ENCODE results near the gene LHX6. TPM values are rescaled to one million over a fixed set of nuclear protein-coding genes. Genes with fewer than 3 reads are reported as not detected.

The LHX6 gene
- total and polyA plus RNA-seq, 2 of the 8 experiments (the other 6 are each of a cell fraction or from before 2014, with no cell fraction given): 0.92 to 1.2 TPM

GRCh38 chr9:122226142-122226757, 2.5 kb downstream of the LHX6 start:
- no peak for FAIRE-seq
- WGBS, 2 experiments (ENCODE audit: extremely low coverage in 1 of 2, insufficient coverage in 1 of 2, insufficient read length in 1 of 2, insufficient replicate concordance in 2 of 2, low coverage in 1 of 2, low lambda C conversion rate in 2 of 2, missing lambda C conversion rate in 1 of 2): 4% methylated on average over 46 of the region's 51 CpGs; no CpG with 5 or more reads in 1 of the 2 experiments
- no peak overlapping the region for H3K4ac ChIP-seq (replicated peaks; ENCODE audit: insufficient read length, low read depth, low read length)
- TF ChIP-seq PHF8 (conservative IDR thresholded peaks at IDR 0.05; ENCODE audit: low read depth, low read length) (no peak), ASH2L (IDR thresholded peaks at IDR 0.05; ENCODE audit: low read length) (no peak), FOSL1 (IDR thresholded peaks at IDR 0.05; ENCODE audit: insufficient read depth, low read depth, low read length) (no peak), TAF1 (IDR thresholded peaks at IDR 0.05; ENCODE audit: low read depth, low read length) (no peak), POLR2A (IDR thresholded peaks at IDR 0.05; ENCODE audit: control extremely low read depth in 1 of 2, low read depth in 2 of 2, low read length in 2 of 2) (no peak), CTCF (IDR thresholded peaks at IDR 0.05; ENCODE audit: control extremely low read depth in 1 of 3, insufficient read depth in 1 of 3, low read depth in 1 of 3, low read length in 3 of 3) (0 out of 4 replicates have a peak, but pooled peaks of 1 of the 3 experiments have one; percentile 4), TEAD4 (IDR thresholded peaks at IDR 0.05; ENCODE audit: low read depth, low read length) (no peak), RXRA (IDR thresholded peaks at IDR 0.05; ENCODE audit: insufficient read depth, low read depth, low read length) (no peak)
- TF ChIP-seq, protein P1, sequence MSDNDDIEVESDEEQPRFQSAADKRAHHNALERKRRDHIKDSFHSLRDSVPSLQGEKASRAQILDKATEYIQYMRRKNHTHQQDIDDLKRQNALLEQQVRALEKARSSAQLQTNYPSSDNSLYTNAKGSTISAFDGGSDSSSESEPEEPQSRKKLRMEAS (IDR thresholded peaks at IDR 0.05): peak; percentile 98

More at GRCh38 chr9:122226142-122226757, 2.5 kb downstream of the LHX6 start:
- Histone ChIP-seq H4K5ac (ENCODE audit: insufficient read length, low read depth, low read length) (no peak overlapping the region), H2AK5ac (ENCODE audit: low read depth, low read length) (no peak overlapping the region), H3K4me1 (replicated peaks in 1 of 4; ENCODE audit: control insufficient read depth in 3 of 4, insufficient read depth in 4 of 4, low read length in 3 of 4) (peaks cover 0 to 41% (median 21%) of the 10 kb centered on the region in 4 experiments; a peak in 6 of 7 replicates), H2BK20ac (ENCODE audit: low read length) (no peak overlapping the region), H3K9me3 (ENCODE audit: insufficient read depth in 2 of 2, low read depth in 1 of 2, low read length in 1 of 2) (no peaks in the 10 kb centered on the region), H2AFZ (ENCODE audit: low read length) (peak overlapping the region; percentile 7; the same call in 1 of the 2 replicates), H4K91ac (replicated peaks; ENCODE audit: insufficient read length, low read length) (no peak overlapping the region), H3K79me2 (ENCODE audit: control insufficient read depth in 1 of 2, insufficient read depth in 2 of 2, low read length in 2 of 2) (no peaks in the 10 kb centered on the region), H2BK15ac (ENCODE audit: low read length) (no peak overlapping the region; the same call in 1 of the 2 replicates), H2BK120ac (replicated peaks; ENCODE audit: low read depth, low read length) (no peak overlapping the region), H3K23ac (ENCODE audit: insufficient read length) (no peak overlapping the region), H3K14ac (ENCODE audit: insufficient read length) (no peak overlapping the region), H3K4me3 (ENCODE audit: extremely low read depth in 1 of 4, insufficient read depth in 2 of 4, low read depth in 3 of 4, low read length in 4 of 4) (peak overlapping the region in 3 of 4 experiments; percentile 15 to 48 (median 17); a peak in 4 of 8 replicates), H3K27ac (ENCODE audit: low read depth, low read length) (no peak overlapping the region), H3K56ac (replicated peaks; ENCODE audit: insufficient read length, low read depth, low read length) (no peak overlapping the region), H3K23me2 (ENCODE audit: low read depth, low read length) (peaks cover 7% of the 10 kb centered on the region; the same call in 1 of the 2 replicates), H3K9ac (replicated peaks in 1 of 4; ENCODE audit: extremely low read depth in 1 of 4, low read depth in 3 of 4, low read length in 3 of 4) (no peak overlapping the region), H3K18ac (ENCODE audit: extremely low read depth, low read length) (no peak overlapping the region; the same call in 1 of the 2 replicates), H4K20me1 (replicated peaks in 1 of 2; ENCODE audit: control insufficient read depth in 1 of 2, insufficient read depth in 2 of 2, low read length in 2 of 2) (peaks cover 11 to 34% of the 10 kb centered on the region in 2 experiments), H3K27me3 (replicated peaks in 1 of 4; ENCODE audit: control insufficient read depth in 3 of 4, extremely low read depth in 1 of 4, insufficient read depth in 3 of 4, low read length in 3 of 4) (peaks cover 88 to 100% (median 99%) of the 10 kb centered on the region in 4 experiments), H2BK5ac (ENCODE audit: low read depth, low read length) (no peak overlapping the region), H3K4me2 (ENCODE audit: insufficient read depth in 1 of 2, low read depth in 2 of 2, low read length in 2 of 2) (peak overlapping the region; percentile 57 to 73), H3K79me1 (ENCODE audit: low read depth, low read length) (no peaks in the 10 kb centered on the region), H2BK12ac (ENCODE audit: low read depth, low read length) (peak overlapping the region; percentile 87; the same call in 1 of the 2 replicates), H3K36me3 (ENCODE audit: control insufficient read depth in 2 of 4, insufficient read depth in 4 of 4, low read length in 3 of 4) (peaks cover 0 to 4% (median 0%) of the 10 kb centered on the region in 4 experiments; a peak in 1 of 8 replicates), H4K8ac (ENCODE audit: extremely low read depth, insufficient read depth, low read length) (peak overlapping the region; percentile 66)
- ChIA-PET CTCF (ENCODE audit: partially characterized antibody) (interaction anchor here (0.7 to 1.7 kb wide), 8 partner anchors 9 to 125 kb away, joined by 3 to 10 read pairs (median 3); no protein-coding TSS in a partner anchor), POLR2A (ENCODE audit: partially characterized antibody) (interaction anchor here (0.8 to 2.7 kb wide), 5 partner anchors 10 to 100 kb away, joined by 5 to 26 read pairs (median 6); partner anchors contain the start of genes MRRF and RBM18)
- peak in 1 of 2 experiments; percentile 72 for DNase-seq (ENCODE audit: low read depth in 1 of 2, low spot score in 2 of 2)
